ENCODE data around the gene NPDC1.

NPDC1 gene

GRCh38 chr9:137014166-137014565, 31.8 kb downstream of the NPDC1 start:
- no peaks in the 10 kb centered on the region for H3K36me3 ChIP-seq (ENCODE audit: insufficient read depth)
- peaks cover 2% of the 10 kb centered on the region; the same call in 1 of the 2 replicates for H3K27me3 ChIP-seq (ENCODE audit: insufficient read depth, low read depth)
- no peak overlapping the region for H3K27ac ChIP-seq
- TF ChIP-seq, protein P1, sequence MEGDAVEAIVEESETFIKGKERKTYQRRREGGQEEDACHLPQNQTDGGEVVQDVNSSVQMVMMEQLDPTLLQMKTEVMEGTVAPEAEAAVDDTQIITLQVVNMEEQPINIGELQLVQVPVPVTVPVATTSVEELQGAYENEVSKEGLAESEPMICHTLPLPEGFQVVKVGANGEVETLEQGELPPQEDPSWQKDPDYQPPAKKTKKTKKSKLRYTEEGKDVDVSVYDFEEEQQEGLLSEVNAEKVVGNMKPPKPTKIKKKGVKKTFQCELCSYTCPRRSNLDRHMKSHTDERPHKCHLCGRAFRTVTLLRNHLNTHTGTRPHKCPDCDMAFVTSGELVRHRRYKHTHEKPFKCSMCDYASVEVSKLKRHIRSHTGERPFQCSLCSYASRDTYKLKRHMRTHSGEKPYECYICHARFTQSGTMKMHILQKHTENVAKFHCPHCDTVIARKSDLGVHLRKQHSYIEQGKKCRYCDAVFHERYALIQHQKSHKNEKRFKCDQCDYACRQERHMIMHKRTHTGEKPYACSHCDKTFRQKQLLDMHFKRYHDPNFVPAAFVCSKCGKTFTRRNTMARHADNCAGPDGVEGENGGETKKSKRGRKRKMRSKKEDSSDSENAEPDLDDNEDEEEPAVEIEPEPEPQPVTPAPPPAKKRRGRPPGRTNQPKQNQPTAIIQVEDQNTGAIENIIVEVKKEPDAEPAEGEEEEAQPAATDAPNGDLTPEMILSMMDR (conservative IDR thresholded peaks at IDR 0.05; ENCODE audit: low read depth, low read length), result no peak
- H3K9ac ChIP-seq, result no peak overlapping the region
- no peaks in the 10 kb centered on the region for H4K20me1 ChIP-seq (ENCODE audit: insufficient read depth)
- no peak overlapping the region for H3K4me3 ChIP-seq (IDR thresholded peaks at IDR 0.05; ENCODE audit: insufficient read depth, low read depth, low read length)
- no peaks in the 10 kb centered on the region for H3K79me2 ChIP-seq (ENCODE audit: insufficient read depth, low read depth)
- H3K4me1 ChIP-seq (ENCODE audit: low read depth, poor library complexity, severe bottlenecking), result no peaks in the 10 kb centered on the region
- H3K4me2 ChIP-seq, result no peak overlapping the region
- no peak overlapping the region for H2AFZ ChIP-seq (ENCODE audit: low read depth)

GRCh38 chr9:137013571-137013940, 32.4 kb downstream of the NPDC1 start:
- no peaks in the 10 kb centered on the region for H3K36me3 ChIP-seq (ENCODE audit: insufficient read depth)
- H3K4me3 ChIP-seq (IDR thresholded peaks at IDR 0.05; ENCODE audit: insufficient read depth, low read depth, low read length), result no peak overlapping the region
- H3K4me1 ChIP-seq (ENCODE audit: low read depth, poor library complexity, severe bottlenecking), result no peaks in the 10 kb centered on the region
- no peak overlapping the region for H3K4me2 ChIP-seq
- no peak overlapping the region for H3K9ac ChIP-seq
- no peak overlapping the region for H3K27ac ChIP-seq
- no peaks in the 10 kb centered on the region for H4K20me1 ChIP-seq (ENCODE audit: insufficient read depth)
- TF ChIP-seq, protein P1 (conservative IDR thresholded peaks at IDR 0.05; ENCODE audit: low read depth, low read length), result no peak
- H3K27me3 ChIP-seq (ENCODE audit: insufficient read depth, low read depth), result no peaks in the 10 kb centered on the region; the same call in 1 of the 2 replicates
- no peak overlapping the region for H2AFZ ChIP-seq (ENCODE audit: low read depth)
- no peaks in the 10 kb centered on the region for H3K79me2 ChIP-seq (ENCODE audit: insufficient read depth, low read depth)

DNA sequence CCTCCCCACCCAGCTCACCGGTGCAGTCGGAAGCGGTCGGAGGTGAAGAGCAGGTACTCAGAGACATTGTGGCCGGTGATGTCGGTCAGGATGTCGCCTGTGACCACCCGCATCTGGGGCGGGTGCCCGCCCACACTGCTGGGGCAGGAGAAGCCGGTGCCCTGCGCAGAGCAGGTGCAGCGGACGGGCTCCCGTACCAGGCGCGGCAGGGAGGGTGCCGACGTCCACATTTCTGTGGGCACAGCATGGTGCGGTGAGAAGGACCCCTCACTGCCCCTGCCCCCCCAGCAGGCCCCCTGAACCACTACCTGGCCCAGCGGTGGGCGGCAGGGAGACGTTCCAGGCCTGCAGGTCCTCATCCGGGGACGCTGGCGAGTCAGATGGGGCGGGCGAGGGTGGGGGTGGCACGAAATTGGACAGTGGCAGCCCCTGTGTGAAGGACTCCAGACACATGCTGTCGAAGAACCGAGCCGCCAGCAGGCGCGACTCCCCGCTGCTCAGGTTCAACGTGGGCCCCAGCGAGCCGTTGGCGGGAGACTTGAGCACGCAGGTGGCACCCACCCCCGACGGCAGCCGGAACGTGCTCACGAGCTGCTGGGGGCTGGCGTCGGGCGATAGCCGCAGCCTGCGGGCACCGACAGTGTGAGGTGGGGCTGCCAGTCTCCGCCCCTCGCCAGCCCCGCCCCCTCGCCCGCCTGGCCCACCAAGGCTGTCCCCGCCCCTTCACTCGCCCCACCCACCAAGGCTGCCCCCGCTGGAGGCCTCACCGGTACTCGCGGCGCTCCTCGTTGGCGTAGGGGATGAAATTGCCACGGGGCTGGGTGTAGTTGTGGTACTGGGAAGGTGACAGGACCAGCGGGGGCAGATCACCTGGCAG, 33.0 kb downstream of the NPDC1 start:
- H4K20me1 ChIP-seq (ENCODE audit: insufficient read depth), result no peaks in the 10 kb centered on the region
- no peaks in the 10 kb centered on the region for H3K36me3 ChIP-seq (ENCODE audit: insufficient read depth)
- no peaks in the 10 kb centered on the region for H3K4me1 ChIP-seq (ENCODE audit: low read depth, poor library complexity, severe bottlenecking)
- H3K79me2 ChIP-seq (ENCODE audit: insufficient read depth, low read depth), result no peaks in the 10 kb centered on the region
- H3K9ac ChIP-seq, result no peak overlapping the region
- no peak overlapping the region for H3K4me2 ChIP-seq
- no peak overlapping the region for H2AFZ ChIP-seq (ENCODE audit: low read depth)
- TF ChIP-seq, protein P1 (conservative IDR thresholded peaks at IDR 0.05; ENCODE audit: low read depth, low read length), result no peak
- no peak overlapping the region for H3K27ac ChIP-seq
- H3K27me3 ChIP-seq (ENCODE audit: insufficient read depth, low read depth), result peaks cover 5% of the 10 kb centered on the region; the same call in 1 of the 2 replicates
- H3K4me3 ChIP-seq (IDR thresholded peaks at IDR 0.05; ENCODE audit: insufficient read depth, low read depth, low read length), result no peak overlapping the region

DNA sequence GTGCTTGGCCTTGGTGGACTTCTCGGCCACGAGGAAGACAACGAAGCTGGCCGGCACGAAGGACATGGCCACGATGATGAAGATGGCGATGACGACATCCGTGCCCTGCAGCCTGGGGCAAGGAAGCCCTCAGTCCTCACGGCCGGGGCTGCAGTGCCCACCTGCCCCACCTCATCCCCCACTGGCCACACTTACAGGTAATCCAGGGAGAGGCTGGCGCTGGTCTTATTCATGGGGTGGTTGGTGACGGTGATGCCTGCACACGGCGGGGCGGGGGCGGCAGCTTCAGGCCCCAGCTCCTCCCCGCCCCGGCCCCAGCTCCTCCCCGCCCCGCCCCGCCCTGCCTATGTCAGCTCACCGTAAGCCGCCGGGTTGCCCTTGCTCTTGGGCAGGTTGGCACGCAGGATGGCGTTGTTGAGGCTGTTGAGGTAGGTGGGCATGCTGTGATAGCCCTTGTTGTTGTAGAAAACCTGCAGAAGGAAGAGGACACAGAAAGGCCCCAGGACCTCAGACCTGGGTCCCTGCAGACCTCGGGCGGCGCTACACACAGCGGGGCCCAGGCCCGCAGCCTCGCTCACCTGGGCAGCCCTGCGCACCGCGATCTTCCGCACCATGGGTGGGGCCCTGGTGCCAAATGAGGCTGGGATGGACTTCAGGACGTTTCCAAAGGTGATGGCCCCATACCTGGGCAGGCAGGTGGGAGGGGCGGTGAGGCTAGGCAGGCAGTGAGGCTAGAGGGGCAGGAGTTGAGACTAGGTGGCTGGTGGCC, 33.9 kb downstream of the NPDC1 start:
- Histone ChIP-seq H3K4me3 (IDR thresholded peaks at IDR 0.05; ENCODE audit: insufficient read depth, low read depth, low read length) (no peak overlapping the region), H3K4me1 (ENCODE audit: low read depth, poor library complexity, severe bottlenecking) (no peaks in the 10 kb centered on the region), H2AFZ (ENCODE audit: low read depth) (no peak overlapping the region), H3K4me2 (no peak overlapping the region), H4K20me1 (ENCODE audit: insufficient read depth) (no peaks in the 10 kb centered on the region), H3K79me2 (ENCODE audit: insufficient read depth, low read depth) (no peaks in the 10 kb centered on the region), H3K27ac (no peak overlapping the region), H3K9ac (no peak overlapping the region), H3K36me3 (ENCODE audit: insufficient read depth) (no peaks in the 10 kb centered on the region), H3K27me3 (ENCODE audit: insufficient read depth, low read depth) (peaks cover 13% of the 10 kb centered on the region; the same call in 1 of the 2 replicates)
- TF ChIP-seq, protein P1 (conservative IDR thresholded peaks at IDR 0.05; ENCODE audit: low read depth, low read length), result no peak
